Thyroid gland (tissue), 4 donors: ENCODE data around the gene POLN. TPM values are rescaled to one million over a fixed set of nuclear protein-coding genes. Genes with fewer than 3 reads are reported as not detected.

Experiments
- DNase-seq, 2 donors: peaks; one replicate each; pipeline ENCODE4 v3.0.0-alpha.2; 2019
- H3K27ac ChIP-seq, 3 donors: fragments of 200-600 bp; sonication (generic); 1 replicate in 2 of 3; 2 replicates in 1 of 3; pipeline ENCODE4 v1.5.1; 2016 to 2019; ENCODE audit warnings: mild to moderate bottlenecking in 1 of 3, moderate library complexity in 1 of 3
- H3K27me3 ChIP-seq: fragments of 200-600 bp; sonication (generic); one replicate; pipeline ENCODE4 v1.5.1; 2019
- H3K36me3 ChIP-seq, 2 donors: fragments of 200-600 bp; sonication (generic); one replicate each; pipeline ENCODE4 v1.5.1; 2016 to 2019
- H3K4me1 ChIP-seq, 2 donors: fragments of 200-600 bp; sonication (generic); one replicate each; pipeline ENCODE4 v1.5.1; 2017 to 2019
- H3K4me3 ChIP-seq, 3 donors: fragments of 200-600 bp; sonication (generic); replicated peaks in 1 of 3; 1 replicate in 2 of 3; 2 replicates in 1 of 3; pipeline ENCODE4 v1.5.1; 2016; ENCODE audit warnings: mild to moderate bottlenecking in 1 of 3
- H3K9me3 ChIP-seq: fragments of 200-600 bp; sonication (generic); one replicate; pipeline ENCODE4 v1.5.1; 2017
- CTCF ChIP-seq, 6 experiments: fragments of 200-600 bp in 3 of 6; fragments of 450-650 bp in 3 of 6; sonication (generic) in 3 of 6; IDR thresholded peaks; one replicate each; pipeline ENCODE4 v1.5.1; 2016 to 2019; ENCODE audit warnings: antibody characterized with exemption in 6 of 6, mild to moderate bottlenecking in 2 of 6, inconsistent platforms in 1 of 6, moderate library complexity in 1 of 6
- POLR2A ChIP-seq, 2 donors: fragments of 450-650 bp; IDR thresholded peaks; one replicate each; pipeline ENCODE4 v1.6.1; 2017; ENCODE audit warnings: antibody characterized with exemption in 2 of 2, mild to moderate bottlenecking in 2 of 2, moderate library complexity in 1 of 2
- WGBS, 2 donors: methylation state at CpG; one replicate each; pipeline ENCODE4 v1.1.5; 2017; 5-methylcytosine and 5-hydroxymethylcytosine counted together
- intact Hi-C: fragments of 100-400 bp; cut with DNase I; formaldehyde crosslinking; loops from one replicate; pipeline ENCODE4 v1.15.1; 2023
- total RNA-seq, 4 donors: library from RNA; depleted of rRNA; stranded (reverse); fragments of >200 nt; gene quantifications; one replicate each; pipeline ENCODE4 v1.2.3, GENCODE V29; 2016

Gene POLN
- total RNA-seq, 4 donors from 2014 or later = 1.5 to 5.4 (median 3.0) TPM

DNA sequence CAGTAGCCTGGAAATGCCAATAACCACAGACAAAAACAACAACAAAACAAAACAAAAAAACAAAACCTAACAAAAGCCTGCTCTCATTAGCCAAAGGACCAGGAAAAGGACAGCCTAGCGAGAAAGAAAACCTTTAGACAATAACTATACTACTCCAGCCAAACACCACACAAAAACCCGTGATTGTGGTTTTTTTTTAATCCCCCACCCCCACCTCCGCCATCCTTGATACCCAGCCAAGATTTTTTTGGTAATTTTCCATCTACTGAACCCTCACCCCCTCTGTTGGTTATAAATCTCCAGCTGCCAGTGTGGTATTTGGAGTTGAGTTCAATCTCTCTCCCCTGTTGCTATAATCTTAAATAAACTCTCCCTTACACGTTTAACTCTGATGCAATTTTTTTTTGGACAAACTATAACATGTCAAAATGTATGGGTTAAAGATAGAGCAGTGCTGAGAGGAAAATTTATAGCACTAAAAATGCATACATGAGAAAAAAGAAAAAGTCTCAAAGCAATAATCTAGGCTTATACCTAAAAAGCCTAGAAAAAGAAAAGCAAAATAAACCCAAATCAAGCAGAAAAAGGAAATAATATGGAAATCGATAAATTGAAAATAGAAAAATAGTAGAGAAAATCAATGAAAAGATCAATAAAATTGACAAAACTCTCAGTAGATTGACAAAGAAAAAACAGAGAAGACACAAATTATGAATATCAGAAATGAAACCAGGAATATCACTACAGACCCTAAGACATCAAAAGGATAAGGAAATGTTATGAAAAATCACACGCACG is 99.1 kb downstream of the POLN start:
- peak overlapping the region; percentile 60 to 65 (median 65) for H3K27ac ChIP-seq
- WGBS, 2 donors = 59 to 60% methylated on average over 7 of the region's 7 CpGs
- no peaks in the 10 kb centered on the region for H3K36me3 ChIP-seq

DNA sequence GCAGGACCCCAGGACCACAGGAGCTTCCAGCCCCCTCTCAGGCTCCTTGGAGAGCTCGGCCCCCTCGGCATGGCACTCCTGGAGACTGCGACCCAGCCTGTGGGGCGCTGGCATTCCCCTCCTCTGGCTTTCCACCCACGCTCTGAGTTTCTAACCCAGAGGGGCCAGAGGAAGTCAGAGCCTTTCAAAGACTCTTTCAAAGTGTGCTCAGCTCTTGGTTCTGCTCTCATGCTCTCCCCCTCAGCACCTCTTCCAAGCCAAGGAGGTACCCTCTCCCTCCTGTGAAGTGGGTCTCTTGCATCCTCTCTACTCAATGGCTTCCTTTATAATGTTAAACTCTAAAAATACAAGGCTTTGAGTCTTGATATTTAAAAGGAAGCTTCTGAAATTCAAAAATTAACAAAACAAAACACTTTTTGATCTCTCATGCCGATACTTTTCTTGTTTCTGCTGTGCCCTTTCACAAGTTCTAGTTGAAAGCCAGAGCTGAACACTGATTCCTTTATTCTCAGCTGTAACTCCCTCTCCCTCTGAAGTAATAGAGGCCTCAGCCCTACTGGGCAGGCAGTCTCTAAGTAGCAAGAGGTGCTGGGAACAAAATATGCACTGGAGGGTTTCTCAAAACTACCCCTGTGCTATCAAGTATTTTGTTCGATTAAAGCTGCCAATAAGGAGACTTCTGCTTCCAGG is 100.0 kb downstream of the POLN start:
- 23 to 38% methylated on average over 5 to 7 of the region's 7 CpGs for WGBS, 2 donors
- Histone ChIP-seq H3K27ac (peak overlapping the region; percentile 60 to 65 (median 65)), H3K9me3 (no peaks in the 10 kb centered on the region), H3K4me3 (no peak overlapping the region), H3K27me3 (no peaks in the 10 kb centered on the region), H3K36me3 (no peaks in the 10 kb centered on the region), H3K4me1 (peaks cover 12 to 13% of the 10 kb centered on the region in 2 donors)
- TF ChIP-seq CTCF (IDR thresholded peaks at IDR 0.05) = no peak
- DNase-seq = peak in 1 of 2 donors; percentile 48
- intact Hi-C loops = no loop called here

More for the DNA sequence above, 99.1 kb downstream of the POLN start:
- DNase-seq = no peak
- Histone ChIP-seq H3K27me3 (no peaks in the 10 kb centered on the region), H3K4me1 (peaks cover 12 to 13% of the 10 kb centered on the region in 2 donors), H3K9me3 (no peaks in the 10 kb centered on the region), H3K4me3 (no peak overlapping the region)
- intact Hi-C loops = no loop called here
- TF ChIP-seq POLR2A (IDR thresholded peaks at IDR 0.05) = peak in 1 of 2 donors; percentile 7
- TF ChIP-seq CTCF (IDR thresholded peaks at IDR 0.05) = no peak

DNA sequence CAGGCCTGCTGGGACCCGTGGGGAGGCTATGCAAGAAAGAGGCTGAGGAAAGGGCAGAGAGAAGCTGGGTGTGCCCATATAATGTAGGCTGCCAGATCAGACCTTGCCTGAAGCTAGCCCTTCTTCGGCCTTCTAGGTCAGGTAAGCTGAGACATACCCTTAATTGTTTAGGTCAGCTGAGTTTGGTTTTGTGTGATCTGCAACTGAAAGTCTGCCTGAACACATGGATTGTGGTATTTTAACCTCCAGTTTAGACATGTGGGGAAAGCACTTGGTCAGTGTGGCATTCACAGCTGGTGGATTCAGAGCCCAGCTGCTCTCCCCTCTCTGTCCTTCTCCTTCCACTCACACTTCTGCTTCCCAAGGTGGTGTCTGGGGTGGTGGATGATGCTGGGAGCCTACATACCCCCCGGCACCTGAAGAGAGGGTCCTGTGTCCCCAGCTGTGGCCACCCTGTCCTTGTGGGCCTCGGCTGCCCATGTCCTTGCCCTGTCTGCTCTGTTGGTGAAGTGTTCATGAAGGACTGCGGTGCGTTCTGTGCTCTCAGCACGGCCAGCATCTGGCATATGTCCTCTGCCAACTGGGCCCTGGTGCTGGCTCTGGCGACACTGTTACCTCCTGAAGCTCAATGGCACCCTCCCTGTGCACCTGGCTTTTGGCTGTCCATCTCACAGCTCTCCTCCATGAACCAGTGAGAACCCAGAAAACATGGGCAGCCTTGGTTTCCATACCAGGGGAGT is 100.7 kb downstream of the POLN start:
- Histone ChIP-seq H3K4me1 (peaks cover 12 to 13% of the 10 kb centered on the region in 2 donors), H3K9me3 (no peaks in the 10 kb centered on the region), H3K4me3 (no peak overlapping the region), H3K27ac (peak overlapping the region in 2 of 3 donors; percentile 65), H3K27me3 (no peaks in the 10 kb centered on the region), H3K36me3 (no peaks in the 10 kb centered on the region)
- 49 to 64% methylated on average over 3 to 8 of the region's 8 CpGs for WGBS, 2 donors
- peak in 1 of 2 donors; percentile 51 for DNase-seq
- intact Hi-C loops = no loop called here
- no peak for TF ChIP-seq CTCF (IDR thresholded peaks at IDR 0.05)
- TF ChIP-seq POLR2A (IDR thresholded peaks at IDR 0.05) = no peak

DNA sequence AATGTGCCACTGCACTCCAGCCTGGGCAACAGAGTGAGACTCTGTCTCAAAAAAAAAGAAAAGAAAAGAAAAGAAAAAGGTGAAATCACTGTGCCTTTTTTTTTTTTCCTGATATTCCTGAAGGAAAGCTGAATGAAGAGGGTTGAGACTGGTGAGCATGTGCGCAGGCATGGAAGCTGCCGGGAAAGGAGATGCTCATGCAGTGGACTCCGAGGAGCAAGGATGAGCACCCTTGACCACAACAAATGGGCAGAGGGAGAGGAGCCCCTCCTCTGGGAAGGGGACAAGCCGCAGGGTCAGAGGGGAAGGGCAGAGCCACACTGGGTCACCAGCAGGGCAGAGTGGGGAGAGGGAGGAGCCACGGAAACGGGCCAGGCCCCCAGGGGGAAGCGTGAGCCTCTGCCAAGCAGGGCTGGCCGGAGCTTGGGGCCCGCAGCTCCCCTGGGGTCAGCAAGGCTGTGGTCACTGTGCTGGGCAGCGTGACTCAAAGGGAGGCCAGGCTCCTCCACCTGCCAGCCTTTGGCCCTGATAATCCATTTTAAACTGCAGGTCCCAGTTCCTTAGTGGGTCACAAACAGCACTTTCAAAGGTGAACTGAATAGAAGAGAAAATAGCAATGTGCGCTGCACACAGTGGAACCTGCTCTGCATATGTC is 102.9 kb downstream of the POLN start:
- Histone ChIP-seq H3K4me1 (peaks cover 12 to 13% of the 10 kb centered on the region in 2 donors), H3K9me3 (no peaks in the 10 kb centered on the region), H3K4me3 (no peak overlapping the region), H3K27me3 (no peaks in the 10 kb centered on the region), H3K27ac (no peak overlapping the region), H3K36me3 (no peaks in the 10 kb centered on the region)
- DNase-seq = no peak
- 66 to 78% methylated on average over 6 to 11 of the region's 11 CpGs for WGBS, 2 donors
- intact Hi-C loops = no loop called here
- TF ChIP-seq POLR2A (IDR thresholded peaks at IDR 0.05) (no peak), CTCF (IDR thresholded peaks at IDR 0.05) (no peak)
